ENCODE measurements around the gene ENPP3.

- TF ChIP-seq CTCF (IDR thresholded peaks at IDR 0.05): no peak
- TF ChIP-seq RXRA (IDR thresholded peaks at IDR 0.05; ENCODE audit: borderline replicate concordance, low read depth): no peak
- no peak for TF ChIP-seq ELF1 (IDR thresholded peaks at IDR 0.05)
- TF ChIP-seq POLR2AphosphoS5 (IDR thresholded peaks at IDR 0.05; ENCODE audit: low read depth, low read length): no peak
- TF ChIP-seq CHD2 (IDR thresholded peaks at IDR 0.05; ENCODE audit: low read length, partially characterized antibody): no peak
- no peak for TF ChIP-seq USF2 (IDR thresholded peaks at IDR 0.05; ENCODE audit: borderline replicate concordance, low read depth, low read length)
- TF ChIP-seq GABPA (IDR thresholded peaks at IDR 0.05; ENCODE audit: low read depth): no peak
- no peak for TF ChIP-seq RAD21 (IDR thresholded peaks at IDR 0.05; ENCODE audit: low read length)
- TF ChIP-seq RCOR1 (IDR thresholded peaks at IDR 0.05; ENCODE audit: low read length): no peak
- no peak for TF ChIP-seq TAF1 (IDR thresholded peaks at IDR 0.05; ENCODE audit: borderline replicate concordance, low read depth, low read length)
- TF ChIP-seq EP300 (IDR thresholded peaks at IDR 0.05; ENCODE audit: borderline replicate concordance in 1 of 2, low read depth in 1 of 2, low read length in 1 of 2): no peak
- no peak for TF ChIP-seq NFIC (IDR thresholded peaks at IDR 0.05; ENCODE audit: borderline replicate concordance)
- no peak for TF ChIP-seq SIN3A (IDR thresholded peaks at IDR 0.05; ENCODE audit: borderline replicate concordance, low read depth, low read length)
Measured at GRCh38 chr6:131769385-131770141, 132.5 kb downstream of the ENPP3 start.
